ENCODE measurements around the gene WDR62.
A peak's percentile ranks its signal among the peaks of the same experiment; 100 is the strongest.

The WDR62 gene

GRCh38 chr19:36041831-36042230, 12.9 kb upstream of the WDR62 start:
- TF ChIP-seq, protein P1, sequence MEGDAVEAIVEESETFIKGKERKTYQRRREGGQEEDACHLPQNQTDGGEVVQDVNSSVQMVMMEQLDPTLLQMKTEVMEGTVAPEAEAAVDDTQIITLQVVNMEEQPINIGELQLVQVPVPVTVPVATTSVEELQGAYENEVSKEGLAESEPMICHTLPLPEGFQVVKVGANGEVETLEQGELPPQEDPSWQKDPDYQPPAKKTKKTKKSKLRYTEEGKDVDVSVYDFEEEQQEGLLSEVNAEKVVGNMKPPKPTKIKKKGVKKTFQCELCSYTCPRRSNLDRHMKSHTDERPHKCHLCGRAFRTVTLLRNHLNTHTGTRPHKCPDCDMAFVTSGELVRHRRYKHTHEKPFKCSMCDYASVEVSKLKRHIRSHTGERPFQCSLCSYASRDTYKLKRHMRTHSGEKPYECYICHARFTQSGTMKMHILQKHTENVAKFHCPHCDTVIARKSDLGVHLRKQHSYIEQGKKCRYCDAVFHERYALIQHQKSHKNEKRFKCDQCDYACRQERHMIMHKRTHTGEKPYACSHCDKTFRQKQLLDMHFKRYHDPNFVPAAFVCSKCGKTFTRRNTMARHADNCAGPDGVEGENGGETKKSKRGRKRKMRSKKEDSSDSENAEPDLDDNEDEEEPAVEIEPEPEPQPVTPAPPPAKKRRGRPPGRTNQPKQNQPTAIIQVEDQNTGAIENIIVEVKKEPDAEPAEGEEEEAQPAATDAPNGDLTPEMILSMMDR (conservative IDR thresholded peaks at IDR 0.05; ENCODE audit: low read depth, low read length): no peak
- DNase-seq (ENCODE audit: low read depth): peak; percentile 34
- H3K4me3 ChIP-seq (ENCODE audit: low read length): no peak overlapping the region

DNA sequence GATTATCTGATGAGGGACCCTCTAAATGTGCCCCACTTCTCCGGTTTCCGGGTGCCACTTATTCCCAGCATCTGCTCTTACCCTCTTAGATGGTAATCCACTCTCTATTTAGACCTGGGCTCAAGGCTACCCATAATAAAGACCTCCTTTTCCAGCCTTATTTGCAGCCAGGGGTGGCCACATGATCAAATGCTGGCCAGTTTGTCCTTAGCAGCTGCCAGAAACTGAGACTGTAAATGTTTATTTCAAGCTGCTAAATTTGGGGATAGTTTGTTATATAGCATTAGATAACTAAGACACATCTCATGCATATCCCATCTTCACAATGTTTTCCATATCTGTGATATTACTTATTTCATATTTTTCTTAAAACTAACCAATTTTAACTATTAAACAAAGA, 10.7 kb upstream of the WDR62 start:
- TF ChIP-seq, protein P1 (conservative IDR thresholded peaks at IDR 0.05; ENCODE audit: low read depth, low read length): no peak
- no peak for DNase-seq (ENCODE audit: low read depth)
- no peak overlapping the region for H3K4me3 ChIP-seq (ENCODE audit: low read length)

DNA sequence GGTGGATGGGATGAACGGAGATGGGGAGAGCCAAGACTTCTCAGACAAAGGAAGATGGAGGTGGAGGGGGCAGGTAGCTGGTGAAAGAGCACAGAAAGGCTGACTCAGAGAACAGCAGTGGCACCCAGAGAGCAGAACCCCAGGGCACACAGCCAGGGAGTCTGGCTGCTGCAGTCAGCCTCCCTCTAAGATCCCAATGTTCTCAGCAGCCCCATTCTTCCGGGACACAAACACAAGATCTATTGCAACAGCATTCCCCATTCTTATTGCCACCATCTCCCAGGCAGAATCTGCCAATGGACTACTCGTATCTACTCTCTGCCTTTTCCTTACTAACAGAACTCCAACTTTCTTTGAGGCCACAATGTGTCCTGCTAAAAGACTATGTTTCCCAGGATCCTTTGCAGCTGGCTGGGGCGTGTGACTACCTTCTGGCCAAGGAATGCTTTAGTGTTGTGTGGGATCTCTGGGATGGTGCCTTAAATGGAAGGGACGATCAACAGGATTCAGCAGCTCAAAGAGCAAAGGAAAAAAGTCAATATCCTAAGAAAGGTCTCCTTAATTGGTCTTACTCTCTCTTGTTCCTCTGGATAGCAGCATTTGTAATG, 8.2 kb upstream of the WDR62 start:
- DNase-seq (ENCODE audit: low read depth): no peak
- TF ChIP-seq, protein P1 (conservative IDR thresholded peaks at IDR 0.05; ENCODE audit: low read depth, low read length): no peak

DNA sequence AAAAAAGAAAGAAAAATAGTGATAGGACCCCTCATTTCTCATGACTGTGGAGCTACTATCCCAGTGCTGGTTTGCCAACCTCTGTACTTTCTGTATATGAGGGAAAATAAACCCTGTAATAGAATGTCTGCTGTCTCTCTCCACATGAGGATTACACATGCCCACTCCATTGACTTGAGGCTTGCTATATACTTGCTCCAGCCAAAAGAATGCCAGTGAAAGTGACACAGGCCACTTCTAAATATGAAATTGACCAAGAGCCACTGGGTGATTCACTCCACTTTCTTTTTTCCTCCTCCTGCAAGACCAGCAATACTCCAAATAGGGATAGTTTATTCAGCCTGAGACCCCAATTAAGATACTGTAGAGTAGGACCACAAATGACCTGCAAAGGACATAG, 6.9 kb upstream of the WDR62 start:
- no peak overlapping the region for H3K4me3 ChIP-seq (ENCODE audit: low read length)
- TF ChIP-seq, protein P1 (conservative IDR thresholded peaks at IDR 0.05; ENCODE audit: low read depth, low read length): no peak
- no peak for DNase-seq (ENCODE audit: low read depth)

More for the DNA sequence above, 8.2 kb upstream of the WDR62 start:
- no peak overlapping the region for H3K4me3 ChIP-seq (ENCODE audit: low read length)

GRCh38 chr19:36049080-36049698, 5.5 kb upstream of the WDR62 start:
- TF ChIP-seq, protein P1 (conservative IDR thresholded peaks at IDR 0.05; ENCODE audit: low read depth, low read length): no peak
- no peak for DNase-seq (ENCODE audit: low read depth)
- H3K4me3 ChIP-seq (ENCODE audit: low read length): no peak overlapping the region

DNA sequence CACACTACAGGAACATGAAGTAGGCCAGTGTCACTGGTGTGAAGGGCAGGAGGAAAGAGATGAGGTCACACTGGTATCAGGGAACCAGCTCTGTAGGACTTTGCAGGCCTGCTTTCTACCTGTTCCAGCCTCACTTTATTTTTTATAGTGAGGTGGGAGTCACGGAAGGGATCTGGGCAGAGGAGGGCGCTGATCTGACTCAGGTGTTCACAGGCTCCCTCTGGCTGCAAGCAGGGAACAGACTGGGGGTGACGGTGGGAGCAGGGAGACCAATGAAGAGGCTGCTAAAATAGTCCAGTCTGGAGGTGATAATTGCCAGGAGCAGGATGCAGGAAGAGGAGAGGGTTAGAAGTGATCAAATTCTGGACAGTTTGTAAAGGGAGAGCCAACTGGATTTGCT, 3.5 kb upstream of the WDR62 start:
- TF ChIP-seq, protein P1 (conservative IDR thresholded peaks at IDR 0.05; ENCODE audit: low read depth, low read length): peak; percentile 54
- no peak overlapping the region for H3K4me3 ChIP-seq (ENCODE audit: low read length)
- DNase-seq (ENCODE audit: low read depth): no peak

DNA sequence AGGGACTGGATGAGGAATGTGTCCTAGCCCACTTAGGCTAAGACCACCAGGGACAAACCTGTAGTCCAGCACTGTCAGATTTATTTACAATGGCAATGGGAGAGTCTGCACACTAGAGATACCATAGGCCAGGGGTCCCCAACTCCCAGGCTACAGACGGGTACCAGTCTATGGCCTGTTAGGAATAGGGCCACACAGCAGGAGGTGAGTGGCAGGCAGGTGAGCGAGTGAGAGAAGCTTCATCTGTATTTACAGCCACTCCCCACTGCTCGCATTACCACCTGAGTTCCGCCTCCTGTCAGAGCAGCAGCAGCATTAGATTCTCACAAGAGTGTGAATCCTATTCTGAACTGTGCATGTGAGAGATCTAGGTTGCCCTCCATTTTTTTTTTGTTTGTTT, 3.1 kb upstream of the WDR62 start:
- H3K4me3 ChIP-seq (ENCODE audit: low read length): no peak overlapping the region
- DNase-seq (ENCODE audit: low read depth): no peak
- TF ChIP-seq, protein P1 (conservative IDR thresholded peaks at IDR 0.05; ENCODE audit: low read depth, low read length): no peak
